MM.1S (cell line): ENCODE data around the gene UTS2R.
"Not testable (repeated sequence)": the region's sequence is repeated elsewhere in the genome, so short reads cannot be mapped to it uniquely, and the experiment has no call there.

Source experiments
- DNase-seq: peaks from one replicate; pipeline ENCODE4 v3.0.0-alpha.2; 2015
- H2AFZ ChIP-seq: fragments of 300-600 bp; sonication (generic); 2 replicates; pipeline ENCODE4 v1.6.0; 2016; ENCODE audit warnings: antibody characterized with exemption, low read length
- H3F3A ChIP-seq: fragments of 300-600 bp; sonication (generic); 2 replicates; pipeline ENCODE4 v1.6.1; 2016; ENCODE audit warnings: mild to moderate bottlenecking, antibody characterized with exemption, low read length, moderate library complexity, mixed read lengths; ENCODE audit not compliant: insufficient read depth
- H3K27ac ChIP-seq: fragments of 300-600 bp; sonication (generic); 2 replicates; pipeline ENCODE4 v1.5.1; 2016; ENCODE audit warnings: mild to moderate bottlenecking, low read length
- H3K27me3 ChIP-seq: fragments of 300-600 bp; sonication (generic); replicated peaks from 2 replicates; pipeline ENCODE4 v1.6.0; 2016; ENCODE audit warnings: low read length; ENCODE audit not compliant: insufficient read depth
- H3K36me3 ChIP-seq: fragments of 300-600 bp; sonication (generic); replicated peaks from 2 replicates; pipeline ENCODE4 v1.6.1; 2016; ENCODE audit warnings: mild to moderate bottlenecking, low read length, mixed read lengths; ENCODE audit not compliant: insufficient read depth
- H3K4me1 ChIP-seq: fragments of 300-600 bp; sonication (generic); 2 replicates; pipeline ENCODE4 v1.6.1; 2016; ENCODE audit warnings: low read length, mixed read lengths
- H3K4me2 ChIP-seq: fragments of 300-600 bp; sonication (generic); 2 replicates; pipeline ENCODE4 v1.6.0; 2016; ENCODE audit warnings: low read depth, low read length
- H3K4me3 ChIP-seq: fragments of 300-600 bp; sonication (generic); 2 replicates; pipeline ENCODE4 v1.5.1; 2016; ENCODE audit warnings: low read length, mixed read lengths
- H3K79me2 ChIP-seq: fragments of 300-600 bp; sonication (generic); 2 replicates; pipeline ENCODE4 v1.6.1; 2016; ENCODE audit warnings: mixed run types, low read length, mixed read lengths
- H3K9ac ChIP-seq: fragments of 300-600 bp; sonication (generic); 2 replicates; pipeline ENCODE4 v1.6.1; 2016; ENCODE audit warnings: low read length, mixed read lengths
- H3K9me2 ChIP-seq: fragments of 300-600 bp; sonication (generic); replicated peaks from 2 replicates; pipeline ENCODE4 v1.6.1; 2016; ENCODE audit warnings: mild to moderate bottlenecking, low read length, mixed read lengths; ENCODE audit not compliant: insufficient read depth
- H3K9me3 ChIP-seq: fragments of 300-600 bp; sonication (generic); replicated peaks from 2 replicates; pipeline ENCODE4 v1.6.1; 2016; ENCODE audit warnings: mild to moderate bottlenecking, low read length, mixed read lengths; ENCODE audit not compliant: insufficient read depth
- H4K20me1 ChIP-seq: fragments of 300-600 bp; sonication (generic); 2 replicates; pipeline ENCODE4 v1.6.1; 2016; ENCODE audit warnings: mild to moderate bottlenecking, low read length, moderate library complexity, mixed read lengths; ENCODE audit not compliant: insufficient read depth
- EZH2 ChIP-seq: fragments of 300-600 bp; sonication (generic); optimal IDR thresholded peaks from 2 replicates; pipeline ENCODE3; 2017; ENCODE audit warnings: low read depth, mild to moderate bottlenecking, antibody characterized with exemption, low read length, mixed read lengths
- EZH2phosphoT487 ChIP-seq: fragments of 300-600 bp; sonication (generic); IDR thresholded peaks from 2 replicates; pipeline ENCODE4 v1.6.1; 2018; ENCODE audit warnings: antibody characterized with exemption, low read length
- TF ChIP-seq, protein P1 (sequence below): fragments of 300-600 bp; sonication (generic); IDR thresholded peaks from 2 replicates; pipeline ENCODE4 v1.5.1; 2016; ENCODE audit warnings: antibody characterized with exemption, low read length, mixed read lengths

The UTS2R gene

DNA sequence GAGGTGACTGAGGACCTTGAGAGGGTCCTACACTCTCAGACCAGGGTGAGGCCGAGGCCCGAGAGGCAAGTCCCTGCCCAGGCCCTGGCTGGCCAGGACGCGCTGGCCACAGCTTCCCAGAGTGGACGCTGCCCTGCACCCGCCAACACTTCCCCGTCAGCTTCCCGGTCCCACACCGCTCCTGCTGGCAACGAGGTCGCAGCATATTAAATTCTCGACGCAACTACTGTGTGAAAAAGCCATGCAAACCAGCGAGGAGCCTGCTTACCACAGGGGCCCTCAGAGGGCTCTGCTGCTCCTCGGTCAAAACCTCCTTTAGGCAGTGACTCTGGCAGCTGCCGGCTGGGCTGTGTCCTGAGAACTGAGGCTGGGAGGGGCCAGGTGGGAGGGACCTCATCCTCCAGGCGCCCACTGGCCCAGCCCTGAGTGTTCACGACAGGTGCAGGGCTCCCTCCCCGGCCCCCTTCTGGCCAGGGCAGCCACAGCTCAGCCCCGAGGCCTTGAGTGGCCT, 14.7 kb upstream of the UTS2R start:
- Histone ChIP-seq H3K36me3 (no peaks in the 10 kb centered on the region), H2AFZ (peak overlapping the region; percentile 40), H3K9ac (peak overlapping the region; percentile 48), H3K9me2 (no peaks in the 10 kb centered on the region), H3K79me2 (no peaks in the 10 kb centered on the region), H3K4me3 (peak overlapping the region; percentile 12), H3K27ac (peak overlapping the region; percentile 64; the same call in 1 of the 2 replicates), H3K4me1 (peaks cover 44% of the 10 kb centered on the region), H3K9me3 (no peaks in the 10 kb centered on the region), H3K4me2 (peak overlapping the region; percentile 78), H3F3A (peaks cover 9% of the 10 kb centered on the region), H4K20me1 (no peaks in the 10 kb centered on the region), H3K27me3 (no peaks in the 10 kb centered on the region)
- TF ChIP-seq, protein P1, sequence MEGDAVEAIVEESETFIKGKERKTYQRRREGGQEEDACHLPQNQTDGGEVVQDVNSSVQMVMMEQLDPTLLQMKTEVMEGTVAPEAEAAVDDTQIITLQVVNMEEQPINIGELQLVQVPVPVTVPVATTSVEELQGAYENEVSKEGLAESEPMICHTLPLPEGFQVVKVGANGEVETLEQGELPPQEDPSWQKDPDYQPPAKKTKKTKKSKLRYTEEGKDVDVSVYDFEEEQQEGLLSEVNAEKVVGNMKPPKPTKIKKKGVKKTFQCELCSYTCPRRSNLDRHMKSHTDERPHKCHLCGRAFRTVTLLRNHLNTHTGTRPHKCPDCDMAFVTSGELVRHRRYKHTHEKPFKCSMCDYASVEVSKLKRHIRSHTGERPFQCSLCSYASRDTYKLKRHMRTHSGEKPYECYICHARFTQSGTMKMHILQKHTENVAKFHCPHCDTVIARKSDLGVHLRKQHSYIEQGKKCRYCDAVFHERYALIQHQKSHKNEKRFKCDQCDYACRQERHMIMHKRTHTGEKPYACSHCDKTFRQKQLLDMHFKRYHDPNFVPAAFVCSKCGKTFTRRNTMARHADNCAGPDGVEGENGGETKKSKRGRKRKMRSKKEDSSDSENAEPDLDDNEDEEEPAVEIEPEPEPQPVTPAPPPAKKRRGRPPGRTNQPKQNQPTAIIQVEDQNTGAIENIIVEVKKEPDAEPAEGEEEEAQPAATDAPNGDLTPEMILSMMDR, result peak; percentile 33
- TF ChIP-seq EZH2, result no peak
- peak; percentile 91 for DNase-seq

DNA sequence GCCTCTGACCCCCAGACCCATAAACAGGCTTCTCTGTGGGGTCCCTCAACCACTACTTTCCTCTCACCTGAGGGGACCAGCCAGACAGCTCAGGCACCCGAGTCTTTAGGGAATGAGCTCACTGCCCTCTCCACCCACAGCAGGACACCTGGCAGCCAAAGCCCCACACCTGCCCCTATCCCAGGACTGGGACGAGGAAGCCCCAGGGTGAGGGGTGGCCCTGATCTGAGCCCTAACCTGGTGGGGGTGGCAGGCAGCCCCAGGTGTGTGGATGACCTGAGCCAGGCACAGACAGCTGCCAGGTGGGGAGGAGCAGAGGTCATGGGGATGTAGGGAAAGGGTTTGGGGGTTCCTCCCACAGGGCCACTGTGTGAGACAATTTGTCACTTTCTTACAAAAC, 14.2 kb upstream of the UTS2R start:
- TF ChIP-seq EZH2 (no peak), EZH2phosphoT487 (no peak)
- TF ChIP-seq, protein P1, result no peak
- Histone ChIP-seq H3K9me3 (no peaks in the 10 kb centered on the region), H3F3A (peaks cover 9% of the 10 kb centered on the region), H3K4me3 (no peak overlapping the region), H2AFZ (peak overlapping the region; percentile 40), H3K27me3 (no peaks in the 10 kb centered on the region), H3K9ac (peak overlapping the region; percentile 48), H4K20me1 (no peaks in the 10 kb centered on the region), H3K9me2 (no peaks in the 10 kb centered on the region), H3K36me3 (no peaks in the 10 kb centered on the region), H3K27ac (peak overlapping the region; percentile 64; the same call in 1 of the 2 replicates), H3K4me2 (peak overlapping the region; percentile 78; the same call in 1 of the 2 replicates), H3K4me1 (peaks cover 39% of the 10 kb centered on the region), H3K79me2 (no peaks in the 10 kb centered on the region)
- no peak for DNase-seq

GRCh38 chr17:82358465-82359350, 12.9 kb upstream of the UTS2R start, which contains the start of gene TEX19:
TEX19 (plus strand) TSS chr17:82359247; CDS start chr17:82362151, 2,904 bp downstream.
- no peaks in the 10 kb centered on the region for H3K36me3 ChIP-seq
- H3K4me2 ChIP-seq, result peak within 1 kb of the TSS; percentile 13; the same call in 1 of the 2 replicates
- DNase-seq, result peak; percentile 43
- peaks cover 9% of the 10 kb centered on the region for H3F3A ChIP-seq
- no peak within 1 kb of the TSS for H3K27ac ChIP-seq
- no peaks in the 10 kb centered on the region for H3K9me3 ChIP-seq
- H3K27me3 ChIP-seq, result no peaks in the 10 kb centered on the region
- H3K4me1 ChIP-seq, result peaks cover 36% of the 10 kb centered on the region
- no peak within 1 kb of the TSS for H3K9ac ChIP-seq
- H3K79me2 ChIP-seq, result no peaks in the 10 kb centered on the region
- H3K9me2 ChIP-seq, result no peaks in the 10 kb centered on the region
- H2AFZ ChIP-seq, result no peak within 1 kb of the TSS
- H3K4me3 ChIP-seq, result no peak within 1 kb of the TSS
- H4K20me1 ChIP-seq, result no peaks in the 10 kb centered on the region
- TF ChIP-seq, protein P1, result no peak
- TF ChIP-seq EZH2, result no peak
- no peak for TF ChIP-seq EZH2phosphoT487

DNA sequence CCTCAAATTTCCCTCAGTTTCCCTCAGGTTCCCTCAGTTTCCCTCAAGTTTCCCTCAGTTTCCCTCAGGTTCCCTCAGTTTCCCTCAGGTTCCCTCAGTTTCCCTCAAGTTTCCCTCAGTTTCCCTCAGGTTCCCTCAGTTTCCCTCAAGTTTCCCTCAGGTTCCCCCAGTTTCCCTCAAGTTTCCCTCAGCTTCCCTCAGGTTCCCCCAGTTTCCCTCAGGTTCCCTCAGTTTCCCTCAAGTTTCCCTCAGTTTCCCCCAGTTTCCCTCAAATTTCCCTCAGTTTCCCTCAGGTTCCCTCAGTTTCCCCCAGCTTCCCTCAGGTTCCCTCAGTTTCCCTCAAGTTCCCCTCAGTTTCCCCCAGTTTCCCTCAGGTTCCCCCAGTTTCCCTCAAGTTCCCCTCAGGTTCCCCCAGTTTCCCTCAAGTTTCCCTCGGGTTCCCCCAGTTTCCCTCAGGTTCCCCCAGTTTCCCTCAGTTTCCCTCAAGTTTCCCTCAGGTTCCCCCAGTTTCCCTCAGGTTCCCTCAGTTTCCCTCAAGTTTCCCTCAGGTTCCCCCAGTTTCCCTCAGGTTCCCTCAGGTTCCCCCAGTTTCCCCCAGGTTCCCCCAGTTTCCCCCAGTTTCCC, 12.0 kb upstream of the UTS2R start:
- H3K36me3 ChIP-seq, H2AFZ ChIP-seq, H3K27me3 ChIP-seq, H3K9me2 ChIP-seq, H3K9me3 ChIP-seq, H4K20me1 ChIP-seq, H3K4me2 ChIP-seq, DNase-seq, H3K27ac ChIP-seq, H3K4me3 ChIP-seq, H3K9ac ChIP-seq, H3F3A ChIP-seq, H3K79me2 ChIP-seq: not testable (repeated sequence)
- H3K4me1 ChIP-seq, result peaks cover 36% of the 10 kb centered on the region
